Adrenal gland (tissue), 5 donors: ENCODE measurements around the gene KAT6B.

Experiments
- CTCF ChIP-seq, 6 experiments: fragments of 450-650 bp in 4 of 6; fragments of 200-600 bp in 2 of 6; sonication (generic) in 1 of 6; IDR thresholded peaks; 1 replicate in 5 of 6; 2 replicates in 1 of 6; pipeline versions ENCODE4 v1.5.1 to v1.8.0; 2016 to 2021; ENCODE audit warnings: antibody characterized with exemption in 6 of 6, mild to moderate bottlenecking in 2 of 6, moderate library complexity in 1 of 6
- POLR2A ChIP-seq, 2 donors: fragments of 450-650 bp; IDR thresholded peaks; one replicate each; pipeline ENCODE4 v1.6.1; 2017; ENCODE audit warnings: antibody characterized with exemption in 2 of 2, mild to moderate bottlenecking in 2 of 2, moderate library complexity in 1 of 2
- donor health status: DM: no; HTN: no; CAD: no.

- TF ChIP-seq CTCF (IDR thresholded peaks at IDR 0.05) (no peak), POLR2A (IDR thresholded peaks at IDR 0.05) (no peak)
Observed at GRCh38 chr10:75016325-75016724, 189.9 kb downstream of the KAT6B start.
